ENCODE measurements around the gene AGAP1. TPM values are rescaled to one million over a fixed set of nuclear protein-coding genes. Genes with fewer than 3 reads are reported as not detected.

The AGAP1 gene
- polyA plus RNA-seq, 2 of the 4 experiments (the other 2 are of a cell fraction): 20.2 to 21.9 TPM

- WGBS (ENCODE audit: missing lambda C conversion rate): 82% methylated on average over 6 of the region's 6 CpGs
- TF ChIP-seq KDM1A (IDR thresholded peaks at IDR 0.05; ENCODE audit: low read depth) (no peak), MAFK (IDR thresholded peaks at IDR 0.05; ENCODE audit: partially characterized antibody) (no peak), SMC3 (IDR thresholded peaks at IDR 0.05) (no peak), PBX3 (IDR thresholded peaks at IDR 0.05) (no peak), HOXB5 (CRISPR knock-in tag; IDR thresholded peaks at IDR 0.05) (no peak), CBX8 (IDR thresholded peaks at IDR 0.05) (no peak), HDAC2 (IDR thresholded peaks at IDR 0.05) (no peak), ZC3H11A (IDR thresholded peaks at IDR 0.05) (no peak), SREBF2 (IDR thresholded peaks at IDR 0.05) (no peak), FOXS1 (CRISPR knock-in tag; IDR thresholded peaks at IDR 0.05) (no peak), REST (IDR thresholded peaks at IDR 0.05) (no peak), GATA3 (IDR thresholded peaks at IDR 0.05; ENCODE audit: borderline replicate concordance) (no peak), RCOR1 (IDR thresholded peaks at IDR 0.05; ENCODE audit: low read depth, low read length) (no peak), USF2 (IDR thresholded peaks at IDR 0.05) (no peak), NR3C1 (IDR thresholded peaks at IDR 0.05) (no peak)
- TF ChIP-seq, protein P1, sequence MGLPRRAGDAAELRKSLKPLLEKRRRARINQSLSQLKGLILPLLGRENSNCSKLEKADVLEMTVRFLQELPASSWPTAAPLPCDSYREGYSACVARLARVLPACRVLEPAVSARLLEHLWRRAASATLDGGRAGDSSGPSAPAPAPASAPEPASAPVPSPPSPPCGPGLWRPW (IDR thresholded peaks at IDR 0.05): no peak
- ATAC-seq: no peak
- POLR2A ChIA-PET: no interaction called here
- Histone ChIP-seq H3K4me1 (peaks cover 15% of the 10 kb centered on the region; the same call in 1 of the 3 replicates), H3K4me3 (no peak overlapping the region), H3K9me3 (no peaks in the 10 kb centered on the region), H3K27ac (no peak overlapping the region), H3K4me2 (no peak overlapping the region)
- no peak for DNase-seq (ENCODE audit: low read depth in 1 of 2, low spot score in 1 of 2)
- no peak for FAIRE-seq
- CTCF ChIA-PET: no interaction called here
Observed at GRCh38 chr2:236044191-236044590, 550.3 kb downstream of the AGAP1 start.

- Histone ChIP-seq H3K4me3 (no peak overlapping the region), H3K4me2 (no peak overlapping the region), H3K4me1 (peaks cover 15% of the 10 kb centered on the region; the same call in 1 of the 3 replicates), H3K9me3 (no peaks in the 10 kb centered on the region), H3K27ac (no peak overlapping the region)
- ChIA-PET CTCF (no interaction called here), POLR2A (no interaction called here)
- WGBS (ENCODE audit: missing lambda C conversion rate): 88% methylated on average over 23 of the region's 26 CpGs
- no peak for FAIRE-seq
- TF ChIP-seq JUN (IDR thresholded peaks at IDR 0.05): no peak
- TF ChIP-seq POLR2A (IDR thresholded peaks at IDR 0.05; ENCODE audit: low read length): no peak
- no peak for TF ChIP-seq RARB (CRISPR knock-in tag; IDR thresholded peaks at IDR 0.05)
- TF ChIP-seq SREBF2 (IDR thresholded peaks at IDR 0.05): no peak
- TF ChIP-seq MAZ (IDR thresholded peaks at IDR 0.05; ENCODE audit: borderline replicate concordance, low read depth, low read length): no peak
- TF ChIP-seq FOSL2 (IDR thresholded peaks at IDR 0.05): no peak
- no peak for TF ChIP-seq FOSL2 (CRISPR knock-in tag; IDR thresholded peaks at IDR 0.05)
- no peak for ATAC-seq
- DNase-seq (ENCODE audit: low read depth in 1 of 2, low spot score in 1 of 2): no peak
Observed at GRCh38 chr2:236045251-236046235, 551.7 kb downstream of the AGAP1 start.

Data from A549 (cell line).